Nephron (organoid): ENCODE results near the gene ARMC8.

Source experiments
- H3K27ac Mint-ChIP-seq, 3 experiments: 2 replicates each; pipeline ENCODE4 v1.8.0; 2020; ENCODE audit warnings: mixed read lengths in 3 of 3, mild to moderate bottlenecking in 2 of 3, moderate library complexity in 1 of 3
- H3K27me3 Mint-ChIP-seq: 2 replicates; pipeline ENCODE4 v1.8.0; 2021; ENCODE audit warnings: low read depth, mild to moderate bottlenecking, moderate library complexity, mixed read lengths
- H3K36me3 Mint-ChIP-seq: 2 replicates; pipeline ENCODE4 v1.8.0; 2020; ENCODE audit warnings: low read depth, mixed read lengths
- H3K4me1 Mint-ChIP-seq: 2 replicates; pipeline ENCODE4 v1.8.0; 2020; ENCODE audit warnings: mixed read lengths
- H3K4me3 Mint-ChIP-seq, 3 experiments: 2 replicates each; pipeline ENCODE4 v1.8.0; 2020; ENCODE audit warnings: mild to moderate bottlenecking in 3 of 3, mixed read lengths in 3 of 3, moderate library complexity in 2 of 3
- H3K9me3 Mint-ChIP-seq: 2 replicates; pipeline ENCODE4 v1.8.0; 2020; ENCODE audit warnings: mixed read lengths
- TF ChIP-seq, protein P1 (sequence below), 3 experiments: fragments of 200-600 bp; sonication (generic); IDR thresholded peaks; one replicate each; pipeline ENCODE4 v1.5.0; 2021; ENCODE audit warnings: antibody characterized with exemption in 3 of 3; ENCODE audit not compliant: unreplicated experiment in 3 of 3

Gene ARMC8

DNA sequence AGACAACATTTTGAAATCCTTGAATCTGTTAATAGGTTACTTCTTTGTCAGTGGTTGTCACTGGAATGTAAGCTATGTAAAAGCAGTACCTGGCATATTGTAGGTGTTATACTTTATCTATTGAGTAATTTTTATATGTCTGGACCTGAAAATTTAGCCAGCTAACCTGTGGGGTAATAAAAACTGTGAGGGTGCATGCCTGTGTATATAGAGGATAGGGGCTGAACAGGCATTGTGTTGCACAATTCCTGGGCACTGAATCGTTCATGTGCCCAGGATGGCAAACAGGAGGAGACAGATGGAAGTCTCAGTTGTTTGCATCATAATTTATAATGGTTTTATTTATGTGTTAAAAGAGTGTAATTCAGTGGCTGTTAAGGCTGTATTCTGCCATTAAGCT lies 67.1 kb downstream of the ARMC8 start:
- H3K4me1 Mint-ChIP-seq = no peaks in the 10 kb centered on the region
- no peaks in the 10 kb centered on the region for H3K27me3 Mint-ChIP-seq
- no peaks in the 10 kb centered on the region for H3K9me3 Mint-ChIP-seq
- TF ChIP-seq, protein P1, sequence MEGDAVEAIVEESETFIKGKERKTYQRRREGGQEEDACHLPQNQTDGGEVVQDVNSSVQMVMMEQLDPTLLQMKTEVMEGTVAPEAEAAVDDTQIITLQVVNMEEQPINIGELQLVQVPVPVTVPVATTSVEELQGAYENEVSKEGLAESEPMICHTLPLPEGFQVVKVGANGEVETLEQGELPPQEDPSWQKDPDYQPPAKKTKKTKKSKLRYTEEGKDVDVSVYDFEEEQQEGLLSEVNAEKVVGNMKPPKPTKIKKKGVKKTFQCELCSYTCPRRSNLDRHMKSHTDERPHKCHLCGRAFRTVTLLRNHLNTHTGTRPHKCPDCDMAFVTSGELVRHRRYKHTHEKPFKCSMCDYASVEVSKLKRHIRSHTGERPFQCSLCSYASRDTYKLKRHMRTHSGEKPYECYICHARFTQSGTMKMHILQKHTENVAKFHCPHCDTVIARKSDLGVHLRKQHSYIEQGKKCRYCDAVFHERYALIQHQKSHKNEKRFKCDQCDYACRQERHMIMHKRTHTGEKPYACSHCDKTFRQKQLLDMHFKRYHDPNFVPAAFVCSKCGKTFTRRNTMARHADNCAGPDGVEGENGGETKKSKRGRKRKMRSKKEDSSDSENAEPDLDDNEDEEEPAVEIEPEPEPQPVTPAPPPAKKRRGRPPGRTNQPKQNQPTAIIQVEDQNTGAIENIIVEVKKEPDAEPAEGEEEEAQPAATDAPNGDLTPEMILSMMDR (IDR thresholded peaks at IDR 0.05; ENCODE audit: unreplicated experiment in 3 of 3) = no peak
- no peak overlapping the region for H3K4me3 Mint-ChIP-seq
- peaks cover 18% of the 10 kb centered on the region for H3K36me3 Mint-ChIP-seq
- H3K27ac Mint-ChIP-seq = no peak overlapping the region

DNA sequence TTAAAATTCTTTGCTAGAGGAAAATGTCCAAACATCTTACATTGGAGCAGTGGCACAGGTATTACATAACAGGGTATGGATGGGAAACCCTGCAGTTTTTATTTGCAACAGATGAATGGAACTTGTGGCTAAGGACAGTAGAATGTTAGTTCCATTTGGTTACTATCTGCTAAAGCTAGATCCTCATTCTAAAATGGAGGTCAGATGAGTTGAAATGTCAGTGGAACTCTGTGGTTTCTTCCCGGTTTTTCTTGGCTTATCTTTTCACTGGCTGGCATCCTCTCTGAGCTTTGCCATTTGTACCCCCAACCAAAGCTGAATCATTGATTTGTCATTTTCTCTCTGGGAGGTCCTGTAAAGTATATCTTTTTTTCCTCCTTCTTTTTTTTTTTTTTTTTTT lies 68.9 kb downstream of the ARMC8 start:
- no peaks in the 10 kb centered on the region for H3K27me3 Mint-ChIP-seq
- no peaks in the 10 kb centered on the region for H3K4me1 Mint-ChIP-seq
- H3K27ac Mint-ChIP-seq = no peak overlapping the region
- no peaks in the 10 kb centered on the region for H3K9me3 Mint-ChIP-seq
- H3K36me3 Mint-ChIP-seq = peaks cover 11% of the 10 kb centered on the region
- no peak overlapping the region for H3K4me3 Mint-ChIP-seq
- TF ChIP-seq, protein P1 (IDR thresholded peaks at IDR 0.05; ENCODE audit: unreplicated experiment in 3 of 3) = no peak

DNA sequence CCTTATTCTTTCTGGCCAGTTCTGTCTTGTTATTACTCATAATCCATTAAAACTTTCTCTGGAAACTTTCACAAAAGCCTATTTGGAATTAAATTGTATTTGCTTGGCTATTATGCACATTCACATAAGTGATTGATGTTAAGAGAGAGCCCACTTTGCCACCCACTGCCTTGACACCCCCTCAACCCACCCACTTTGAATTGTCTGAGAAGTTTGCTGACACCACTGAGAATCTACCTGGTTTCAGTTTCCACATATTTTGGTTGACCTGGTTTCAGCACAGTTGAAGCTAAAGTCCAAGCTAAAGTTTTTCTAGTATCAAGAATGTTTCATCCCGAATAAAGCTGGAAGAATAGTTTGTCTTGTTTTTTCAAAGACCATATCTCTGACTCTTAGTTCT lies 70.9 kb downstream of the ARMC8 start:
- no peaks in the 10 kb centered on the region for H3K27me3 Mint-ChIP-seq
- no peaks in the 10 kb centered on the region for H3K9me3 Mint-ChIP-seq
- no peak overlapping the region for H3K4me3 Mint-ChIP-seq
- peaks cover 11% of the 10 kb centered on the region for H3K36me3 Mint-ChIP-seq
- H3K27ac Mint-ChIP-seq = no peak overlapping the region
- TF ChIP-seq, protein P1 (IDR thresholded peaks at IDR 0.05; ENCODE audit: unreplicated experiment in 3 of 3) = no peak
- no peaks in the 10 kb centered on the region for H3K4me1 Mint-ChIP-seq

DNA sequence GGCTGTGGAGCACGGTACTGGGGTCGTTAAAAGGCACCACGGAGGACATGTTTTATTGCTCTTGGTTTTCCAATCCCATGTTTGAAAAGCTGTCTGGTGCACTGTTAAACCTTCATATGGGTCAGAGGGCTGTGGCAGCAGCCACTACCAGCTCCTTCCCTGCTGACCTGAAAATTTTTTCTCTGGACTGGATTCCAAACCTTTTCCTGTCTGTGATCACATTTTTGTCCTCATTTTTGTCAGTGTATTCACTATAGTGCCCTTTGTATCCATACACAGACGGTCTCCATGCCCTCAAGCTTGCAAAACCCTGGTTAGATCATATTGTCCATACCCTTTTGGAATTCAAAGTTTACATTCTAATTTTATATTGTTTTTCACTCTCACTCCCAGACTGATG lies 72.0 kb downstream of the ARMC8 start:
- Mint-ChIP-seq H3K36me3 (peaks cover 13% of the 10 kb centered on the region), H3K4me1 (no peaks in the 10 kb centered on the region), H3K4me3 (no peak overlapping the region), H3K9me3 (no peaks in the 10 kb centered on the region), H3K27ac (no peak overlapping the region), H3K27me3 (no peaks in the 10 kb centered on the region)
- TF ChIP-seq, protein P1 (IDR thresholded peaks at IDR 0.05; ENCODE audit: unreplicated experiment in 3 of 3) = no peak

DNA sequence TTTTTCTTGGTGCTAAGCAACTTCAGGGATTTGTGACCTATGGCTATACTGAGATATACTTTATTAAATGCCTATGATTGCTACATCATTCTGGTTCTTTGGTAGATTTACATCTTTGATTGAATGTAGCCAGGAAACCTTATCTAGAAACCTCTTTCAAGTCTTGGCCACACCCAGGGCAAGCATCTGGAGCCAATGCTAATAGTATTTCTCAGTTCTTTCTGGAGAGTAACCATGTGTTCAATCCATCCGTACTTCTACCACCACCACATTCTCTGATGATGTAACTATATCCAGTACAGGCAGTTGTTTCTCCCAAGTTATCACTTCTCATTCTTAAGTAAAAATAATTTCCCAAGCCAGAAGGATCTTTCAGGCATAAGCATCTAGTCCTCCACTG lies 73.5 kb downstream of the ARMC8 start:
- Mint-ChIP-seq H3K4me3 (no peak overlapping the region), H3K36me3 (peaks cover 19% of the 10 kb centered on the region), H3K4me1 (no peaks in the 10 kb centered on the region), H3K27ac (no peak overlapping the region), H3K9me3 (no peaks in the 10 kb centered on the region), H3K27me3 (no peaks in the 10 kb centered on the region)
- TF ChIP-seq, protein P1 (IDR thresholded peaks at IDR 0.05; ENCODE audit: unreplicated experiment in 3 of 3) = no peak

DNA sequence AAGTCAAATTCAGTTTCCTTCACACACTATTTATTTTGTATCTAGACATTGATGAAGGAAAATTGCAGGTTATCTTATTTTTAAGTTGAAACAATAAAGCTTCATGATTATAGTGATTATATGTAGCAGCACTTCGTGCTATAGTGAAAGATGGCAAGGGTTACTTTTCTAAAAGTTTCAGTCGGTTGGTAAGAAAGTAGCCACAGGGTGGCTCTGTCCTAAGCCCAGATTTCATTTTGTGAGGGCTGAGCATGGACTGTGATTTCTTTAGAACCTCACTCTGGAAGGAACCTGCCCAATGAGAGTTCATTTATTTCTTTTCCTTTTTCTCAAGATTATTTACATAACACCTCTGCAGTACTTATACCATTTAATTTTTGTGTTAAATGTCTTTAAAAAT lies 76.0 kb downstream of the ARMC8 start:
- Mint-ChIP-seq H3K9me3 (no peaks in the 10 kb centered on the region), H3K27me3 (no peaks in the 10 kb centered on the region)
- TF ChIP-seq, protein P1 (IDR thresholded peaks at IDR 0.05; ENCODE audit: unreplicated experiment in 3 of 3) = no peak

More for the DNA sequence above, 76.0 kb downstream of the ARMC8 start:
- H3K4me3 Mint-ChIP-seq = no peak overlapping the region
- peaks cover 26% of the 10 kb centered on the region for H3K36me3 Mint-ChIP-seq
- H3K4me1 Mint-ChIP-seq = no peaks in the 10 kb centered on the region
- H3K27ac Mint-ChIP-seq = no peak overlapping the region
